Caco-2 (cell line): ENCODE results near the gene ALPK3. TPM values are rescaled to one million over a fixed set of nuclear protein-coding genes. Genes with fewer than 3 reads are reported as not detected.

Source experiments
- BruUV-seq: library from RNA; stranded (reverse); fragments of 400-500 nt; replicated peaks from 2 replicates; lab custom pipeline; 2021; lab: Mats Ljungman, UMichigan
- CTCF ChIA-PET: fragments of 300-600 bp; sonication (Branson Sonifier 250); formaldehyde crosslinking; loops from one replicate; lab custom pipeline; 2022; ENCODE audit warnings: antibody characterized with exemption; lab: Charles Lee
- POLR2A ChIA-PET: fragments of 300-600 bp; sonication (Branson Sonifier 250); formaldehyde crosslinking; loops from one replicate; lab custom pipeline; 2022; ENCODE audit warnings: antibody characterized with exemption; lab: Charles Lee
- DNase-seq, 2 experiments: peaks; one replicate each; pipeline versions ENCODE4 v3.0.0 to v3.0.0-alpha.2; 2020 to 2022
- H3K27me3 ChIP-seq: replicated peaks from 2 replicates; pipeline ENCODE4 v1.6.0; 2011; ENCODE audit warnings: low read length; ENCODE audit not compliant: control insufficient read depth, insufficient read depth
- H3K36me3 ChIP-seq: 2 replicates; pipeline ENCODE4 v1.5.1; 2011; ENCODE audit warnings: low read length; ENCODE audit not compliant: control insufficient read depth, insufficient read depth
- H3K4me1 ChIP-seq: fragments of 250-450 bp; sonication (Bioruptor Pico); 2 replicates; pipeline ENCODE4 v1.5.1; 2020; ENCODE audit warnings: mild to moderate bottlenecking
- H3K4me3 ChIP-seq: 2 replicates; pipeline ENCODE4 v1.5.1; 2011; ENCODE audit warnings: low read depth, mild to moderate bottlenecking, control low read depth, low read length
- H3K9me3 ChIP-seq: fragments of 250-450 bp; sonication (Bioruptor Pico); 2 replicates; pipeline ENCODE4 v1.5.1; 2020; ENCODE audit warnings: mild to moderate bottlenecking, moderate library complexity
- H3K27ac Mint-ChIP-seq: one replicate; pipeline ENCODE4 v1.8.0; 2022; ENCODE audit warnings: mixed read lengths; ENCODE audit not compliant: unreplicated experiment
- H3K27me3 Mint-ChIP-seq: one replicate; pipeline ENCODE4 v1.8.0; 2022; ENCODE audit warnings: mixed read lengths; ENCODE audit not compliant: insufficient read depth, unreplicated experiment
- H3K36me3 Mint-ChIP-seq: one replicate; pipeline ENCODE4 v1.8.0; 2022; ENCODE audit warnings: mild to moderate bottlenecking, mixed read lengths; ENCODE audit not compliant: insufficient read depth, unreplicated experiment
- H3K4me1 Mint-ChIP-seq: one replicate; pipeline ENCODE4 v1.8.0; 2022; ENCODE audit warnings: low read depth, mixed read lengths; ENCODE audit not compliant: unreplicated experiment
- H3K4me3 Mint-ChIP-seq: one replicate; pipeline ENCODE4 v1.8.0; 2022; ENCODE audit warnings: mild to moderate bottlenecking, moderate library complexity, mixed read lengths; ENCODE audit not compliant: unreplicated experiment
- H3K9me3 Mint-ChIP-seq: one replicate; pipeline ENCODE4 v1.8.0; 2022; ENCODE audit warnings: mixed read lengths; ENCODE audit not compliant: unreplicated experiment
- CTCF ChIP-seq, 2 experiments: fragments of 200-600 bp in 1 of 2; IDR thresholded peaks; 1 replicate in 1 of 2; 2 replicates in 1 of 2; pipeline versions ENCODE4 v1.5.1 to v1.8.0; 2011 to 2022; ENCODE audit warnings: antibody characterized with exemption in 1 of 2, control low read depth in 1 of 2, inconsistent platforms in 1 of 2, low read depth in 1 of 2, low read length in 1 of 2, mild to moderate bottlenecking in 1 of 2, moderate library complexity in 1 of 2; ENCODE audit not compliant: insufficient read depth in 1 of 2, severe bottlenecking in 1 of 2, unreplicated experiment in 1 of 2
- intact Hi-C: fragments of 100-400 bp; cut with micrococcal nuclease; formaldehyde crosslinking; loops from one replicate; pipeline ENCODE4 v1.10.0; 2022; ENCODE audit not compliant: unreplicated experiment
- total RNA-seq: library from RNA; stranded (reverse); gene quantifications from 2 replicates; pipeline ENCODE4 v1.2.3, GENCODE V29; 2022

The ALPK3 gene
- total RNA-seq, 1 experiment from 2014 or later = 0.43 TPM

GRCh38 chr15:84812842-84813241 lies 4.3 kb upstream of the ALPK3 start:
- no TSS peak for BruUV-seq
- H3K36me3 ChIP-seq = no peaks in the 10 kb centered on the region
- H3K9me3 ChIP-seq = no peaks in the 10 kb centered on the region
- peaks cover 30% of the 10 kb centered on the region for H3K36me3 Mint-ChIP-seq
- no peak overlapping the region for H3K4me3 ChIP-seq
- ChIA-PET CTCF (interaction anchor here (0.7 to 0.9 kb wide), 2 partner anchors 10 to 13 kb away, joined by 7 to 9 read pairs; no protein-coding TSS in a partner anchor), POLR2A (no interaction called here)
- no peak overlapping the region for H3K4me3 Mint-ChIP-seq
- peaks cover 5% of the 10 kb centered on the region for H3K4me1 ChIP-seq
- H3K9me3 Mint-ChIP-seq = no peaks in the 10 kb centered on the region
- TF ChIP-seq CTCF (IDR thresholded peaks at IDR 0.05; ENCODE audit: insufficient read depth in 1 of 2, low read depth in 1 of 2, low read length in 1 of 2, severe bottlenecking in 1 of 2, unreplicated experiment in 1 of 2) = no peak
- peaks cover 1% of the 10 kb centered on the region for H3K4me1 Mint-ChIP-seq
- intact Hi-C loops = no loop called here
- no peaks in the 10 kb centered on the region for H3K27me3 ChIP-seq
- no peak for DNase-seq
- no peaks in the 10 kb centered on the region for H3K27me3 Mint-ChIP-seq
- no peak overlapping the region for H3K27ac Mint-ChIP-seq

- Mint-ChIP-seq H3K36me3 (peaks cover 24% of the 10 kb centered on the region), H3K27me3 (no peaks in the 10 kb centered on the region), H3K4me3 (no peak overlapping the region), H3K4me1 (peaks cover 6% of the 10 kb centered on the region), H3K9me3 (no peaks in the 10 kb centered on the region), H3K27ac (no peak overlapping the region)
- H3K9me3 ChIP-seq = no peaks in the 10 kb centered on the region
- ChIA-PET POLR2A (no interaction called here), CTCF (no interaction called here)
- no peak for DNase-seq
- no peak overlapping the region for H3K4me3 ChIP-seq
- no TSS peak for BruUV-seq
- no peaks in the 10 kb centered on the region for H3K27me3 ChIP-seq
- H3K36me3 ChIP-seq = no peaks in the 10 kb centered on the region
- peaks cover 11% of the 10 kb centered on the region for H3K4me1 ChIP-seq
- intact Hi-C loops = no loop called here
- no peak for TF ChIP-seq CTCF (IDR thresholded peaks at IDR 0.05; ENCODE audit: insufficient read depth in 1 of 2, low read depth in 1 of 2, low read length in 1 of 2, severe bottlenecking in 1 of 2, unreplicated experiment in 1 of 2)
These were observed 3.7 kb upstream of the ALPK3 start for GRCh38 chr15:84813435-84813834.

- no peak overlapping the region for H3K4me3 Mint-ChIP-seq
- no peak for TF ChIP-seq CTCF (IDR thresholded peaks at IDR 0.05; ENCODE audit: insufficient read depth in 1 of 2, low read depth in 1 of 2, low read length in 1 of 2, severe bottlenecking in 1 of 2, unreplicated experiment in 1 of 2)
- no peaks in the 10 kb centered on the region for H3K9me3 Mint-ChIP-seq
- Histone ChIP-seq H3K27me3 (no peaks in the 10 kb centered on the region), H3K9me3 (no peaks in the 10 kb centered on the region), H3K36me3 (no peaks in the 10 kb centered on the region), H3K4me3 (no peak overlapping the region), H3K4me1 (peaks cover 16% of the 10 kb centered on the region)
- ChIA-PET POLR2A (no interaction called here), CTCF (no interaction called here)
- peaks cover 10% of the 10 kb centered on the region for H3K4me1 Mint-ChIP-seq
- no TSS peak for BruUV-seq
- no peak overlapping the region for H3K27ac Mint-ChIP-seq
- intact Hi-C loops = no loop called here
- no peaks in the 10 kb centered on the region for H3K27me3 Mint-ChIP-seq
- DNase-seq = no peak
- peaks cover 21% of the 10 kb centered on the region for H3K36me3 Mint-ChIP-seq
These were observed 3.2 kb upstream of the ALPK3 start for GRCh38 chr15:84813931-84814330.
